ENCODE measurements around the gene CDK2AP2.

CDK2AP2 gene

GRCh38 chr11:67497656-67498291 is 10.2 kb downstream of the CDK2AP2 start:
- Histone ChIP-seq H3K9me3 (ENCODE audit: control insufficient read depth in 5 of 5, low read length in 5 of 5) (no peaks in the 10 kb centered on the region), H3K27me3 (ENCODE audit: control insufficient read depth in 5 of 5, insufficient read depth in 4 of 5, low read length in 5 of 5) (no peaks in the 10 kb centered on the region), H3K27ac (ENCODE audit: low read depth, low read length) (no peak overlapping the region), H3K4me3 (ENCODE audit: low read depth in 1 of 5, low read length in 5 of 5) (no peak overlapping the region), H3K36me3 (ENCODE audit: control insufficient read depth in 5 of 5, insufficient read depth in 5 of 5, low read length in 5 of 5) (peaks cover 0 to 71% (median 27%) of the 10 kb centered on the region in 5 donors), H3K4me1 (ENCODE audit: control insufficient read depth in 5 of 5, insufficient read depth in 5 of 5, low read length in 5 of 5) (peaks cover 0 to 11% (median 0%) of the 10 kb centered on the region in 5 donors), H3K9ac (ENCODE audit: low read length in 5 of 5) (no peak overlapping the region)

- Histone ChIP-seq H3K36me3 (ENCODE audit: control insufficient read depth in 5 of 5, insufficient read depth in 5 of 5, low read length in 5 of 5) (peaks cover 0 to 74% (median 40%) of the 10 kb centered on the region in 5 donors), H3K27ac (ENCODE audit: low read depth, low read length) (no peak overlapping the region), H3K4me1 (ENCODE audit: control insufficient read depth in 5 of 5, insufficient read depth in 5 of 5, low read length in 5 of 5) (peaks cover 0 to 11% (median 0%) of the 10 kb centered on the region in 5 donors), H3K9ac (ENCODE audit: low read length in 5 of 5) (no peak overlapping the region), H3K9me3 (ENCODE audit: control insufficient read depth in 5 of 5, low read length in 5 of 5) (no peaks in the 10 kb centered on the region), H3K4me3 (ENCODE audit: low read depth in 1 of 5, low read length in 5 of 5) (no peak overlapping the region), H3K27me3 (ENCODE audit: control insufficient read depth in 5 of 5, insufficient read depth in 4 of 5, low read length in 5 of 5) (no peaks in the 10 kb centered on the region)
These were observed 11.8 kb downstream of the CDK2AP2 start for GRCh38 chr11:67496113-67496512.

GRCh38 chr11:67495234-67496005 is 12.5 kb downstream of the CDK2AP2 start:
- Histone ChIP-seq H3K9me3 (ENCODE audit: control insufficient read depth in 5 of 5, low read length in 5 of 5) (no peaks in the 10 kb centered on the region), H3K4me3 (ENCODE audit: low read depth in 1 of 5, low read length in 5 of 5) (no peak overlapping the region), H3K9ac (ENCODE audit: low read length in 5 of 5) (no peak overlapping the region), H3K27ac (ENCODE audit: low read depth, low read length) (no peak overlapping the region), H3K4me1 (ENCODE audit: control insufficient read depth in 5 of 5, insufficient read depth in 5 of 5, low read length in 5 of 5) (peaks cover 0 to 11% (median 0%) of the 10 kb centered on the region in 5 donors), H3K36me3 (ENCODE audit: control insufficient read depth in 5 of 5, insufficient read depth in 5 of 5, low read length in 5 of 5) (peaks cover 0 to 81% (median 47%) of the 10 kb centered on the region in 5 donors), H3K27me3 (ENCODE audit: control insufficient read depth in 5 of 5, insufficient read depth in 4 of 5, low read length in 5 of 5) (no peaks in the 10 kb centered on the region)

- Histone ChIP-seq H3K36me3 (ENCODE audit: control insufficient read depth in 5 of 5, insufficient read depth in 5 of 5, low read length in 5 of 5) (peaks cover 0 to 81% (median 55%) of the 10 kb centered on the region in 5 donors), H3K27me3 (ENCODE audit: control insufficient read depth in 5 of 5, insufficient read depth in 4 of 5, low read length in 5 of 5) (no peaks in the 10 kb centered on the region), H3K4me3 (ENCODE audit: low read depth in 1 of 5, low read length in 5 of 5) (no peak overlapping the region), H3K9me3 (ENCODE audit: control insufficient read depth in 5 of 5, low read length in 5 of 5) (no peaks in the 10 kb centered on the region), H3K4me1 (ENCODE audit: control insufficient read depth in 5 of 5, insufficient read depth in 5 of 5, low read length in 5 of 5) (peaks cover 0 to 11% (median 0%) of the 10 kb centered on the region in 5 donors), H3K9ac (ENCODE audit: low read length in 5 of 5) (no peak overlapping the region), H3K27ac (ENCODE audit: low read depth, low read length) (no peak overlapping the region)
These were observed 13.4 kb downstream of the CDK2AP2 start for GRCh38 chr11:67494371-67495233.

GRCh38 chr11:67493548-67494370 is 14.2 kb downstream of the CDK2AP2 start:
- Histone ChIP-seq H3K9me3 (ENCODE audit: control insufficient read depth in 5 of 5, low read length in 5 of 5) (no peaks in the 10 kb centered on the region), H3K27me3 (ENCODE audit: control insufficient read depth in 5 of 5, insufficient read depth in 4 of 5, low read length in 5 of 5) (no peaks in the 10 kb centered on the region), H3K36me3 (ENCODE audit: control insufficient read depth in 5 of 5, insufficient read depth in 5 of 5, low read length in 5 of 5) (peaks cover 0 to 89% (median 59%) of the 10 kb centered on the region in 5 donors), H3K4me3 (ENCODE audit: low read depth in 1 of 5, low read length in 5 of 5) (no peak overlapping the region), H3K4me1 (ENCODE audit: control insufficient read depth in 5 of 5, insufficient read depth in 5 of 5, low read length in 5 of 5) (peaks cover 0 to 8% (median 0%) of the 10 kb centered on the region in 5 donors), H3K27ac (ENCODE audit: low read depth, low read length) (no peak overlapping the region), H3K9ac (ENCODE audit: low read length in 5 of 5) (no peak overlapping the region)

- Histone ChIP-seq H3K27me3 (ENCODE audit: control insufficient read depth in 5 of 5, insufficient read depth in 4 of 5, low read length in 5 of 5) (no peaks in the 10 kb centered on the region), H3K4me1 (ENCODE audit: control insufficient read depth in 5 of 5, insufficient read depth in 5 of 5, low read length in 5 of 5) (peaks cover 0 to under 1% (median 0%) of the 10 kb centered on the region in 5 donors), H3K36me3 (ENCODE audit: control insufficient read depth in 5 of 5, insufficient read depth in 5 of 5, low read length in 5 of 5) (peaks cover 0 to 87% (median 59%) of the 10 kb centered on the region in 5 donors), H3K9me3 (ENCODE audit: control insufficient read depth in 5 of 5, low read length in 5 of 5) (no peaks in the 10 kb centered on the region), H3K27ac (ENCODE audit: low read depth, low read length) (no peak overlapping the region), H3K4me3 (ENCODE audit: low read depth in 1 of 5, low read length in 5 of 5) (no peak overlapping the region), H3K9ac (ENCODE audit: low read length in 5 of 5) (no peak overlapping the region)
These were observed 15.0 kb downstream of the CDK2AP2 start for GRCh38 chr11:67492801-67493547.

- Histone ChIP-seq H3K4me3 (ENCODE audit: low read depth in 1 of 5, low read length in 5 of 5) (no peak overlapping the region), H3K9me3 (ENCODE audit: control insufficient read depth in 5 of 5, low read length in 5 of 5) (no peaks in the 10 kb centered on the region), H3K36me3 (ENCODE audit: control insufficient read depth in 5 of 5, insufficient read depth in 5 of 5, low read length in 5 of 5) (peaks cover 0 to 87% (median 63%) of the 10 kb centered on the region in 5 donors), H3K27ac (ENCODE audit: low read depth, low read length) (no peak overlapping the region), H3K27me3 (ENCODE audit: control insufficient read depth in 5 of 5, insufficient read depth in 4 of 5, low read length in 5 of 5) (no peaks in the 10 kb centered on the region), H3K9ac (ENCODE audit: low read length in 5 of 5) (no peak overlapping the region), H3K4me1 (ENCODE audit: control insufficient read depth in 5 of 5, insufficient read depth in 5 of 5, low read length in 5 of 5) (no peaks in the 10 kb centered on the region)
These were observed 15.8 kb downstream of the CDK2AP2 start for GRCh38 chr11:67492069-67492727.

- Histone ChIP-seq H3K9ac (ENCODE audit: low read length in 5 of 5) (no peak overlapping the region), H3K36me3 (ENCODE audit: control insufficient read depth in 5 of 5, insufficient read depth in 5 of 5, low read length in 5 of 5) (peaks cover 0 to 90% (median 62%) of the 10 kb centered on the region in 5 donors), H3K27ac (ENCODE audit: low read depth, low read length) (no peak overlapping the region), H3K9me3 (ENCODE audit: control insufficient read depth in 5 of 5, low read length in 5 of 5) (no peaks in the 10 kb centered on the region), H3K27me3 (ENCODE audit: control insufficient read depth in 5 of 5, insufficient read depth in 4 of 5, low read length in 5 of 5) (no peaks in the 10 kb centered on the region), H3K4me1 (ENCODE audit: control insufficient read depth in 5 of 5, insufficient read depth in 5 of 5, low read length in 5 of 5) (no peaks in the 10 kb centered on the region), H3K4me3 (ENCODE audit: low read depth in 1 of 5, low read length in 5 of 5) (no peak overlapping the region)
These were observed 16.5 kb downstream of the CDK2AP2 start for GRCh38 chr11:67491276-67492068.
